GM18858 (cell line): Measurements from ENCODE around the gene CHAD.

Experiments used
- ATAC-seq: cut with Tn5 transposase; IDR thresholded peaks from one replicate; pipeline ENCODE4 v1.9.1; 2021; ENCODE audit not compliant: unreplicated experiment

Gene CHAD

GRCh38 chr17:50460831-50461526 is 7.7 kb downstream of the CHAD start:
- no peak for ATAC-seq

GRCh38 chr17:50459756-50460155 is 8.9 kb downstream of the CHAD start:
- ATAC-seq, result no peak

GRCh38 chr17:50458701-50459676 is 9.7 kb downstream of the CHAD start:
- no peak for ATAC-seq

DNA sequence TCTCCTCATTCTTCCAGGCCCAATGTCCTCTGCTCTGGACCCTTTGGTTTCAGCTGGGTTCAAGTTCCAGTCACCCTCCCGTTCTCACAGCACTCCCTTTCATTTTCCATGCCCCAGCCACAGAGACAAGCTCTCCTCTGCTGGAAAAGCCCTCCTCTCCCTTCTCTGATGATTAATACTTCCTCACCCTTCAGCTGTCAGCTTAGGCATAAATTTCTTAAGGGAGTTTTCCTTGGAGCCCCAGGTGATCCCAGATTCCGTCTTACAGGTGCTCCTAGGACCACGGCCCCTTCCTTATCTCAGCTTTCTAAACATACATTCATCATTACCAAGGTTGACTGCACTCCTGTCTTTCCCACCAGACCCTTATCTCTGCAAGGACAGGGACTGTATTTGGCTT is 10.4 kb downstream of the CHAD start:
- ATAC-seq, result no peak

GRCh38 chr17:50457621-50458020 is 11.1 kb downstream of the CHAD start:
- no peak for ATAC-seq

- no peak for ATAC-seq
Measured at GRCh38 chr17:50453901-50454300, 14.8 kb downstream of the CHAD start.

DNA sequence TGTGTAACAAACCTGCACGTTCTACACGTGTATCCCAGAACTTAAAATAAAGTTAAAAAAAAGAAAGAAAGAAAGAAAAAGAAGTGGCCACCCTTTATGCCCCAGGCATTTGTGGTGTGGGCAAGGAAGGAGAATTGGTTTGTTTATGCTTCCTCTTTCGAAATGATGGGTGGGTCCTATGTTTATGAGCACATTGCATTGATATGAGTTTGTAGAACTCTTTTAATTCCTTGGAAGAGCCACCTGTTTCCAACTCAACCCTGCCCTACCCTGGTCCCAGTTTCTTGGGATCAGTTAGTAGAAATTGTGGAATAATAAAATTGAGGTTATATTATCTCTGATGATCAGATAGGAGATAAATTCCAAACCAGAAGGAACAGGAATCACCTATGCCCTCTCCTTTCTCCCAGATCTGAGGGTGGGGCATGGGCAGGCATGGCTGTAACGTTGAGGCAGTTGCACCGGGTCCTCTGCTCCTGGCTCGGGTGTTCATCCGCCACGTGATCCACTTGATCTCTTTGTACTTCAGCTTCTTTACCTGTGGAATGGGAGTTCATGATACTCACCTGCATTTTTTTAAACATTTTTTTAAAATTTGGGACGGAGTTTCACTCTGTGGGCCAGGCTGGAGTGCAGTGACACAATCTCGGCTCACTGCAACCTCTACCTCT is 15.9 kb downstream of the CHAD start:
- ATAC-seq, result no peak

DNA sequence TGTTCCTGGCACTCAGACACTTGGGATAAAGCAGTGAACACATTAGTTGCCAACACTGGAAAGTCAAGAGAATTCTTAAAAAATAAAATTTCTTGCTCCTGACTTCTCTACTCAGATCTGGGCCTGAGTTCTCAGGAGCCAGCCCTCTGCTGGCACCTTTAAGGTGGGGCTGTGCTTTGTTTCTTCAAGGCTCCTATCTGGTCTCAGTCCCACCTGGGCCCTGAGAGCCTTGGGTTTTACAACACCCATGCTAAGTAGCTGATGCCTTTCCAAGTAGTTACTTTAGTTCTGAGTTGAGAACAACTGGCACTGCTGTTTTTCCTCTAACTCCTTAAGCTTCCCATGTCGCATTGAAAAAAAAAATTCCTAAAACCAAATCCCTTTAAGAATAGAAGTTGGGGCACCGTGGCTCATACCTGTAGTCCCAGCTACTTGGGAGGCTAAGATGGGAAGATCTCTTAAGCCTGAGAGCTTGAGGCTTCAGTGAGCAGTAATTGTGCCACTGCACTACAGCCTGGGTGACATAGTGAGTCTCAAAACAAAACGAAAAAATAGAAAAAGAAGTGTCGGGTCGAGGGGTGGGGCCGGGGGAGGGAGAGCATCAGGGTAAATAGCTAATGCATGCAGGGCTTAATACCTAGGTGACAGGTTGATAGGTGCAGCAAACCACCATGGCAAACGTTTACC is 16.6 kb downstream of the CHAD start:
- ATAC-seq, result no peak

DNA sequence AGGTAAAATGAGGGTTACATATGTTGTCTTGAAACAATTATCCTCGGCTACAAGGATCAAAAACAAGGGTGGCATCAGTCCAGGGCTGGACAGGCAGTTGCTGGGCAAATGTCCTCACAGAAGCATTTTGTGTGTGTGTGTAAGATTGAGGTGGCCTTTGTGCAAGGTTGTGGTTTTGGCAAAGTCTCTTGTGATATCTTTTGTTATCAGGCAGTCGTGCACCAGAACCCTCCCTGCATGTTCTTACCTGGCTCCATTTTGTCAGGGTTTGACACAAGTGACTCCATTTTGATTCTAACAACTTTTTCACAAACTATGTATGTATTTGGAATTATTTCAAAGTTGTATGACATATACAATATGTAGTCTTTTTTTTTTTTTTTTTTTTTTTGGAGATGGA is 20.0 kb downstream of the CHAD start:
- ATAC-seq, result no peak

DNA sequence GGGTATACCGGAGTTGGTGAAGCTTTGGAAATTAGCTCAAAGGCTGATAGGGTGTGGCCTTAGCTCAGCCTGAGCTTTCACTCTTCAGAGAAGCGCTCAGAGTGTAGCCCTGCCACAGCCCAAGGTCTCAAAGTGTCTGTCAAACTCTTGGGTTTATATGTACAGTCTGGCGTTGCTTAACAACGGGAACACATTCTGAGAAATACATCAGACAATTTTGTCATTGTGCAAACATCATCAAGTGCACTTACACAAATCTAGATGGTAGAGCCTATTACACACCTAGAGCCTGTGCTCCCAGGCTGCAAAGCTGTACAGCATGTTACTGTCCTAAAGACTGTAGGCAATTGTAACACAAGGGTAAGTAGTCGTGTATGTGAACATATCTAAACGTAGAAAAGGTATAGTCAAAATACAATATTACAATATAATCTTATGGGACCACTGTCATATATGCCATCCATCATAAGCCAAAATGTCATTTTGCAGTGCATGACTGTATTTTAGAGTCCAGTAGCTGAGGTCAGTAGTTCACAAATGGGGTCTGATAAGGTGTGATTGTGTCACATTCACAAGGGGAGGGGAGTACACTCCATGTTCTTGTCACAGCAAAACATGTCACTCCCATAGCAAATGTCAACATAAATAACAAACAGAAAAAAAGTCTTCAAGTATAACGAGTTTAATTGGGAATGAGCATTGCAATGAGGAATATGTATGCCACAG is 20.6 kb downstream of the CHAD start:
- no peak for ATAC-seq

GRCh38 chr17:50445730-50446325 is 22.9 kb downstream of the CHAD start:
- no peak for ATAC-seq

DNA sequence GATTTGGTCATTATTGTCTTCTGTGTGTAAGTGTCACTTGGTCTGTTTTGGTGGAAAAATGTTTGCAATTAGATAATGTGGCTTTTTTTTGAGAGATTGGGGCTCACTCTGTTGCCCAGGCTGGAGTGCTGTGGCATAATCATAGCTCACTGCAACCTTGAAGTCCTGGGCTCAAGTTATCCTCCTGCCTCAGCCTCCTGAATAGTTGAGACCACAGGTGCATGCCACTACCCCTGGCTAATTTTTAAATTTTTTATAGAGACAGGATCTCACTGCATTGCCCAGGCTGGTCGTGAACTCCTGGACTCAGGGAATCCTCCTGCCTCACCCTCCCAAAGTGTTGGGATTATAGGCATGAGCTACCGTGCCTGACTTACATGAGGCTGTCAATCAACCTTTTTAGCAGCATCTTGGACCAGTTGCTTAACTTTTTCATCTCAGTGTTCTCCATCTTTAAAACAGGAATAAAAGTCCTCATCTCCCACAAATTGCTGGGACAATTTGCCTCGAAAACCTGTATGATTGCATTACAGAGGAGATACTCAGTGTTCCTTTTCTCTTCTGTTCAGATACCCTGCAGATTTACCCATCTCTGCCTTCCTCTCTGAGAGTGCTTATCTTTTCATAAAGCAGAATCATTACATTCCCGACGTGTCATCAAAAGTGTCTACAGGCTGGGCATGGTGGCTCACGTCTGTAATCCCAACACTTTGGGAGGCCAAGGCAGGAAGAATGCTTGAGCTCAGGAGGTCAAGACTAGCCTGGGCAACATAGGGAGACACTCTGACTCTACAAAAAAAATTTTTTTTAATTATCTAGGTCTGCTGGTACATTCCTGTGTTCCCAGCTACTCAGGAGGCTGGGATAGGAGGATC is 23.6 kb downstream of the CHAD start:
- no peak for ATAC-seq

DNA sequence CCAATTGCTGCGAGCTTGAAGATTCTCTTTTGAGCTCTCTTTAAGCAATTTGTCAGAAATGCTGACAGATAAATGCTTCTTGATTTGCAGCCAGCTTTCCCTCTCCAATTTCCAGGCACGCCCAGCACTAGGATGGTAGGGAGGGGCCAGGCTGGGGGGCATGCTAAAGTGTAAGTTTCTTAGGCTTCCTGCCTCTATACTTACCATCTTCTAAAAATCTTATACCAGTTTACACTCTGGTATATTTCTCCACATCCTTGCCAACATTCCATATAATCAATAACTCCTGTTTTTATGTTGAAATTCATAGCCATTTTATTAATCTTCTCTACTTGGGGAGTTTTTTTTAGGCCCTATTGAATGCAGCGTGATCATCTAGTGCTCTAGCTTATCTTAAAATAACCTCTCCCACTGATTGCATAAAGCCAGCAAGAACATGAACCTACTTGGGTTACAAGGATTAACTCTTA is 25.1 kb downstream of the CHAD start:
- ATAC-seq, result no peak

DNA sequence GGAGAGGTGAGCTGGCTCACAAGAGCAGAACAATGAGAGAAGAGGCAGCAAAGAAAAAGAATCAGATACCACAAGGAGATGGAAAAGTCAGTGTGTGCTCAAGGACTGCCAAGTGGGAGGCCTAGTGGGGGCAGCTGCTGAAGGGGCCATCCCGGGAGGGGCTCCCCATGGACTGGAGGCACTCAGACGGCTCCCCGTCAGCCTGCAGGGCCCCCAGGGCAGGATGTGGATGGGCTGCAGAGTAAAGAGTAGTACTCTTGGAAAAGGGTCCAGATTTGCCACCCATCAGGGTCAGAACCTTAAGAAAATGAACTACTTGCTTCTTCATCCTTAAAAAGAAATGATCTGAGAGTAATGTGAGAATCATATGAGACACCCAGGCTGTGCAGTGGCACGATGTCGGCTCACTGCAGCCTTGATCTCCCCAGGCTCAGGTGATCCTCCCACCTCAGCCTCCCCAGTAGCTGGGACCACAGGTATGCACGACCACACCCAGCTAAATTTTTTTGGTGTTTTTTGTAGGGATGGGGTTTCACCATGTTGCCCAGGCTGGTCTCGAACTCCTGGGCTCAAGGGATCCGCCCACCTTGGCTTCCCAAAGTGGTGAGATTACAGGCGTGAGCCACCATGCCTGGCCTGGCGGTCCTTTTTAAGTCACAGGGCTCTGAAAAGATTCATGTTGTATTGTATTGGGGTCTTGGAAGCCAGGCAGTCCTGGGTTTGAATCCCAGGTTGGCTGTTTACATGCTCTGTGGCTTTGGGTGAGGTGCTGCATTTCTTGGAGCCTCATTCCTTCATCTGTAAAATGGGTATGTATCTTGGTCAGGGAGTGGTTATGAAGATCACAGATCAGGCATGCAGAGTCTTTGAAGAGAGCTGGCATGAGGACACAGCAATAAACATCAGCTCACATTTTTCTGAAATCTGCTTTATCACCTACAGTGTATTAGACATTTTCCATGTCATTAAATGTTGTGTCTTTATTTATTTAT is 27.5 kb downstream of the CHAD start:
- no peak for ATAC-seq

DNA sequence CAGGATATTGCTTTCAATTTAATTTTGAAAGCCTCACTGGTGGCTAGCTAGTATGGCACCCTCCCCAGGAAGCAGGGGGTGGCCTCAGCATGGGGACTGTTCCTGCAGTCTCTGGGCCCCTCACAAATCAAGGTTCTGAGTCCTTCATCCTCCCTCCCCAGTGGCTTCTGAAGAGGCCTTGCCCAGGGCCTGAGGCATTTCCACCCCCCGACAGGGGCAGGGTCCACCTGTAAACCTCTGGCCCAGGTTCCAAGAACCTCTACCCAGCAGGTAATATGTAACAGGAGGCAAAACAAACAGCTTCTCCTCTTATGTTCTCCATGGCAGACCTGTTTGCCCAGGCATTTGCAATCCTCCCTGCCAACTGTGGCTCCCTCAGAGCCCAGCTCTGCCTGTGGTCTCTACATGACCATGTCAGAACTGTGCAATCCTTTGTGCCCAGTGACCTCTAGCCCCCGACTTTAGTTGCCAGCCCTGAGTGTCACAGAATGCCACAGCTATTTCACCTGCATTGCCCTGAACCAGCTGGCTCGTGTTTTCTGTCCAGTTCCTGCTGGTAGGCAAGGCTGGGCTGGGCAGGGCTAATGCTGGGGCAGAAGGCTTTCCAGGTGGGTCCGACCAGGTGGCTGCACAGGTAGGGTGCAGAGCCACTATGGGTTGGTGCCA is 28.4 kb downstream of the CHAD start:
- no peak for ATAC-seq

DNA sequence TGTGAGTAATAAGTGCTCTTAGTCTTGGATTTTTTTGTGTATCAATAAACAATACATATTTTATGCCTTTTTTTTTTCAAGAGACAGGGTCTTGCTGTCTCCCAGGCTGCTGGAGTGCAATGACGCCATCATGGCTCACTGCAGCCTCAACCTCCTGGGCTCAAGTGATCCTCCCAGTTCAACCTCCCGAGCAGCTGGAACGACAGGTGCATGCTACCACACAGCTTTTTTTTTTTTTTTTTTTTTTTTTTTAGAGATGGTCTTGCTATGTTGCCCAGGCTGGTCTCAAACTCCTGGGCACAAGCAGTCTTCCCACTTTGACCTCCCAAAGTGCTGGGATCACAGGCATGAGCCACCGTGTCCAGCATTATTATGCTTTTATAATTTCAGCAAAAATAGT is 29.7 kb downstream of the CHAD start:
- no peak for ATAC-seq

DNA sequence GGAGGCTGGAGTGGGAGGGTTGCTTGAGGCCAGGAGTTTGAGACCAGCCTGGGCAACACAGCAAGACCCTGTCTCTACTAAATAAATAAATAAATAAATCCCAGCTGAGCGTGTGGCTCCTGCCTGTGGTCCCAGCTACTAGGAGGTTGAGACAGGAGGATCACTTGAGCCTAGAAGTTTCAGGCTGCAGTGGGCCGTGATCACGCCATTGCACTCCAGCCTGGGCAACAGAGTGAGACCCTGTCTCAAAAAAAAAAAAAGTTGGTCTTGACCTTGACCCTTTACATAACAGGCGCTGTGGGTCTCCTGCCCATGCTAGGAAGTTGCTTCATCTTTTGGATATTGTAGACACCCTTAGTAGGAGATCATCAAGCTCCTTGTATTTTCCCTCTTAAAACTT is 31.3 kb downstream of the CHAD start:
- ATAC-seq, result no peak
